NCI-H82 treated with DMSO at 0.1 percent for 48 hours (cell line): ENCODE results near the gene BAIAP2.
A peak's percentile ranks its signal among the peaks of the same experiment; 100 is the strongest.

Source experiments
- DNase-seq: peaks from one replicate; lab custom pipeline; 2025; ENCODE audit not compliant: unreplicated experiment; lab: John Stamatoyannopoulos, UW

BAIAP2 gene

GRCh38 chr17:81154961-81155360 is 120.0 kb downstream of the BAIAP2 start:
- no peak for DNase-seq

GRCh38 chr17:81156866-81157805 is 122.2 kb downstream of the BAIAP2 start:
- no peak for DNase-seq

- DNase-seq = no peak
Observed at GRCh38 chr17:81157848-81158687, 123.1 kb downstream of the BAIAP2 start.

- no peak for DNase-seq
Observed at GRCh38 chr17:81158688-81159590, 124.0 kb downstream of the BAIAP2 start.

- no peak for DNase-seq
Observed at GRCh38 chr17:81159611-81160265, 124.8 kb downstream of the BAIAP2 start.

- no peak for DNase-seq
Observed at GRCh38 chr17:81160306-81160705, 125.4 kb downstream of the BAIAP2 start.

GRCh38 chr17:81160747-81161453 is 125.9 kb downstream of the BAIAP2 start:
- no peak for DNase-seq

GRCh38 chr17:81161536-81161935 is 126.6 kb downstream of the BAIAP2 start:
- no peak for DNase-seq

- no peak for DNase-seq
Observed at GRCh38 chr17:81161972-81162371, 127.0 kb downstream of the BAIAP2 start.

- DNase-seq = no peak
Observed at GRCh38 chr17:81162491-81162890, 127.5 kb downstream of the BAIAP2 start.

GRCh38 chr17:81163051-81163695 is 128.2 kb downstream of the BAIAP2 start:
- DNase-seq = no peak

- no peak for DNase-seq
Observed at GRCh38 chr17:81163703-81164370, 128.9 kb downstream of the BAIAP2 start.

GRCh38 chr17:81164371-81165245 is 129.7 kb downstream of the BAIAP2 start:
- DNase-seq = peak; percentile 72

- no peak for DNase-seq
Observed at GRCh38 chr17:81165246-81166032, 130.5 kb downstream of the BAIAP2 start, which contains the start of gene PVALEF. Gene PVALEF (plus strand): TSS chr17:81165507. CDS start chr17:81181227, 15,720 bp downstream.

GRCh38 chr17:81166033-81166492 is 131.1 kb downstream of the BAIAP2 start, which contains the start of gene AATK:
Gene AATK (minus strand): TSS chr17:81166221. CDS start chr17:81165992, 229 bp downstream.
- no peak for DNase-seq
